Measurements from ENCODE around the gene NFIX.

NFIX gene

DNA sequence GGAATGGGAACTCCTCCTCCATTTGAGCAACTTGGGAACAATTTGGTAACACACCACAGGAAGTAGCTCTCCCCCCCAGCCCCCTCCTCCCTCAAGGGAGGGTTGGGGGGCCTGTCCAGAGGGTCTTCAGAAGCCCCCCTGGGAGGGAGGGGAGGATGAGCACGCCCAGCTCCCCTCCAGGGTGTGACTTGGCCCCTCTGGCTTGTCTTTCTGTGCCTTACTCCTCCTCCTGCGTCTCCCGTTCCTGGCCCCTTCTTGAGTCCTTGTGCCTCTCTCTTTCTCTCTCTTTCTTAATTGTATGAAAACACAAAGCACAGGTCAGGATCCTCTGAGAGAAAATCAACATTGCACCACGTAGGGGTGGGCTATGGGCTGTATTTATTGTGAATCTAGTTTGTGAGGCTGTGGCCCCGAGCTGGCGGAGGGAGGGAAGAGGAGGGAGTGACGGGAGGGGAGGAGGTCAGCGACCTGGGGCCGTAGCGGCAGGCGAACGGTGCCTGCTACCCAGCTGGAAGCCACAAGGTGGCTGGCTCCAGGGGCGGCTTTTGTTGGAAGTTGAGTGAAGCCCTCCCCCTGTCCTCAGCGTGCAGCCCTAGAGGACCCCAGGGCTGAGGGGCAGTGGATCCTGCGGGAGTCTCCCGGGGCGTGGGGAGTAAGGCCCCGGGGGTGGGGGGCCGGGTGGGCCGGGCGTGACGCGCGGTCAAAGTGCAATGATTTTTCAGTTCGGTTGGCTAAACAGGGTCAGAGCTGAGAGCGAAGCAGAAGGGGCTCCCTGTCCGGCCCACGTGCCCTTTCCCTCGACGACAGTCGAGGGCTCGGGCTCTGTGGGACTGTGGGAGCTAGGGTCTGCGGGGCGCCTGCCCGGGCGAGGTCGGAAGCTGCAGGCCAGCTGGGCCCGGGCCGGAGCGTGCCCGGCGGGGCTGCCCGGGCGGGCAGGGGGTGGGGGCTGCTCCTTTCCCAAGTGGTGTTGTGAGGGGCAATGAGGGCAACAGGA, 101.0 kb downstream of the NFIX start:
- no peak for DNase-seq

DNA sequence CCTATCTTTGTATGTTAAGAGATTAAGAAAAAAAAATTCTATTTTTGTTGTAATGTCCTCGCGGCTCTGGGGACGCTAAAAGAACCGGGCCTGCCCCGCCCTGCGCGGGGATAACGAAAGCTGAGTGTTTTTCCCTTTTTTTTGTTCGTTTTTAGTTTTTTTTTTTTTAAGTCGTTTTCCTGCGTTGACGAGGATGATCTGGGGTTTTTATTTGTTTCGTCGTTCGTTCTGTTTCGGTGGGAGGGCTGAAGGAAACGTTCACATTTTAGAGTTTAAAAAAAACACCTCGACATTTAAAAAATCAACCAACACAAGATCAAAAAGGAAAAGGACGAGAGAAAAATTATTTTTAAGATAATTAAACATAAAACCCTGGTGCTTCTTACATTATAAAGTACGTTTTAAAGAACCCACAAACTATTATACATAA, 101.8 kb downstream of the NFIX start:
- no peak for DNase-seq

DNA sequence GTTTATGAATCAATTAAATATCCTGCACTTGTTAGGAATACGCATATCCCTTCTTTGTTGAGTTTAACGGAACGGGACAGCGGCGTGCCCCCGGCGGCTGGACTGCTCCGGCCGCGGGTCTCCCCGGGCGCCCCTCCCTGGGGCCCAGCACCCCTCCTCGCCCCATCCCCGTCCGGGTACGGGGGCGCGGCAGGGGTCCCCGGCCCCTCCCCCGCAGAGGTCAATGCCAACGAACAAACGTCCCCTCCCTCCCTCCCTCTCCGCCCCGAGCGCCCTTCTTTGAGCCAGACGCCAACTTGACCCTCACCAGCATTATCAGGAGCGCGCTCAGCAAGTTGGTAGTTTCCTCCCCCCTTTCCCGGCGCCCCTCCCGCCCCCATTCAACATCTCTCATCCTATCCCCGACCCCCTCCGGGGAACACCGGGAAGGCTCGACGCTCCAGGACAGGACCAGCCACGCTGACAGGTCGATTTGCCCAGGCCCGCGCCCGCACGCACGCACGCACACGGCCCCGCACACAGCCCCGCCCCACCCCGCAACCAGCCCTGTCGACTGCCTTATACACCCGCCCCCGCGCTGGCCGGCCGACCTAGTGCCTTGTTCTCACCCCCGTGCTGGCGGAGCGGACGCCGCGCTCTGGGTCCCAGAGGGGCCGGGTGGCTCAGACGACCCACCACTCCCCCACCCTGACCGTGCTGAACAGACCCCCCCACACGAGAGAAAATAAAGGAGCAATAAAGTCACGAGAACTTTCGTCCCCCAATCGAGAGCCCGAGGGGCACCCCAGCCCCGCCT, 102.4 kb downstream of the NFIX start:
- DNase-seq, result no peak

DNA sequence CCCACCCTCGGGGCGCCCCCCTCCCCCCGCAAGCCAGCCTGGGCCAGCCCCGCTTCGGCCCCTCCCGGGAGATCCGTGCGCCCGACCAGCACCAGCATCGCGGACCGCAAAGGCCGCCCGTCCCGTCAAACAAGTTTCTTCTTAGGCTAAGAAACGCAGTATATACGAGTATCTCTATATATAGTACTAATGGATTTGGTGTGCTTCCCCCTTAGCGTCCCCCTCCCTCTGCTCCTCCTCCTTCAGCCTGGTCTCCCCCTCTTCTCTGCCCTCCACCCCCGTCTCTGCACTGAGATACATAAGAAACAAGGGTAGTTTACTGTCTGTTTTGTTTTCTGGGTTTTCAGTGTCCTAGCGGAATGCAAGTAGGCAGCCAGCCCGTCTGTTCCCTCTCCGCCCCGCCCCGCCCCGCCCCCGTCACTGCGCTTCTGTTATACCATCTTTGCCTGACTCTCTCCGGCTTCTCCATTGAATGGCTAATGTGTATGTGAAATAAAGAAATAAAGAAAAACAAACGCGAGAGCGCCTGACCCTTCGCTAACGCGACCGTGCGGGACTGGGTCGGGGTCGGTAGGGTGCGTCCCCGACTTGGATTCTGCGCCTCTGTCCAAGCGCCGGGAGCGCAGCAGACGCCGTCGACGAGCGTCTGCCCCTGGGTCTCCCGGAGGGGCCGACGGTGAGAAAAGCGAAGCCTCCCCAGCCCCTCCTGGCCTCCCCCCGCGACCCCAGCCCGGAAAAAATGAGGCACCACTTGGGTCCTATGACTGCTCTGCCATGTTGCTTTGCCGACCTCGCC, 103.2 kb downstream of the NFIX start:
- DNase-seq, result no peak

DNA sequence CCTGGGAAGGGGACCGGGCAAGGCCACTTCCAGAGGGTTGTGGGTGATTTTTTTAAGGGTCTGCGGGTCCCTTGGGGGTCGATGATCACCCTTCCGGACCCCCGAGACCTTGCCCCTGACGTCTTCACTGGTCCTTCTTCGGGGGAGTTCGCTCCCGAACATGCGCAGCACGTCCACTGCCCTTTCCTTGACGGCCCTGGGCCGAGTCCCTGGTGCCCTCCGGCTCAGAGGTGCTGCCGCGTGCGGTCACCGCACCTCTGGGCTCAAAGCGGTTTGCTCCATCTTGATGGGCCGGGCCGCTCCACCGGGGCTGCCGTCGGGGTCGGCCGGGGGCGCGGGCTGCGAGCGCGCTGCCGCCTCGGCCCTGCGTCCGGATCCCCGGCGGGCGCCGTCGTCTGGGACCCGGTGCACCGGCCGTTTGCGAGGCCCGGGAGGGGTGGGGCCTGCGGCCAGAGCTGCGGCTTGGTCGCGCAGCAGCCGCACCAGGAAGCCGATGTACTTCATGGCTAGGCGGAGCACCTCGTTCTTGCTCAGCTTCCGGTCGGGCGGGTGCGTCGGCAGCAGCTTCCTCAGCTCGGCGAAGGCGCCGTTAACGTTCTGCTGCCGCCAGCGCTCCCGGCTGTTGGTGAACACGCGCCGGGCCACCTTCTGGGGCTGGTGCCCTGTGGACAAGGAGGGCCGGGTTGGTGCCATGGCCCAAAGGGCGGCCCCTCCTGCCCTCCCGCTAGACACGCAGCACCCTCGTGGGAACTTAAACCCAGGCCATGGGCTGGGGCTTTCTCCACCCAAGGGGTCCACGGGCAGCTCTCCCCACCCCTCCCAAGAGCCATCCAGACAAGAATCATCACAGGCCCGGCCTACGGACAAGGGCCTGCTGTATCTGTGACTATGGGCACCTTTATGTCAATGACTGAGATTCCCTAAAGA, 104.1 kb downstream of the NFIX start:
- DNase-seq, result peak; percentile 53

DNA sequence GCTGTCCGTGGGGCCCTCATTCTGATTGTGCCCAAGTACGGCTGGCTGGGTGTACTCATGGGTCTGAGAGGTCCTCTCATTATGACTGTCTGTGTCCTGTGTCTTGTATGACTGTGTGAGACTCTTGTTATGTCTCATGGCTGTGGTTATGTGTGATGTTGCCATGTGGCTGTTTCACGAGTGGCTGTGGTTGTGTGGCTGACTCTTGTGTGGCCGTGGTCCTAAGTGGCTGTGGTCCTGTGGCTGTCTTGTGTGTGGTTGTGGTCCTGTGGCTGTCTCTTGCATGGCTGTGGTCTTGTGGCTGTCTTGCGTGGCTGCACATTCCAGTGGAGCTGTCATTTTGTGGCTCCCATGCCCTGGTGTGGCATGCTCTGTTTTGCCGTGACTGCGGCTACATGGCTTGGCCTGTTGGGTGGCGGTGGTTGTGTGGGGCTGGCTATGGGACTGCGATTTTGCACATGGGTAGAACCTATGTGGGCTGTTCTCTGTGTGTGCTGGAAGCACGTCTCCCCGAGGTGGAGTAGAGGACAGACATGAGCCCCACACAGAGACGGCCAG, 104.8 kb downstream of the NFIX start:
- DNase-seq, result no peak

DNA sequence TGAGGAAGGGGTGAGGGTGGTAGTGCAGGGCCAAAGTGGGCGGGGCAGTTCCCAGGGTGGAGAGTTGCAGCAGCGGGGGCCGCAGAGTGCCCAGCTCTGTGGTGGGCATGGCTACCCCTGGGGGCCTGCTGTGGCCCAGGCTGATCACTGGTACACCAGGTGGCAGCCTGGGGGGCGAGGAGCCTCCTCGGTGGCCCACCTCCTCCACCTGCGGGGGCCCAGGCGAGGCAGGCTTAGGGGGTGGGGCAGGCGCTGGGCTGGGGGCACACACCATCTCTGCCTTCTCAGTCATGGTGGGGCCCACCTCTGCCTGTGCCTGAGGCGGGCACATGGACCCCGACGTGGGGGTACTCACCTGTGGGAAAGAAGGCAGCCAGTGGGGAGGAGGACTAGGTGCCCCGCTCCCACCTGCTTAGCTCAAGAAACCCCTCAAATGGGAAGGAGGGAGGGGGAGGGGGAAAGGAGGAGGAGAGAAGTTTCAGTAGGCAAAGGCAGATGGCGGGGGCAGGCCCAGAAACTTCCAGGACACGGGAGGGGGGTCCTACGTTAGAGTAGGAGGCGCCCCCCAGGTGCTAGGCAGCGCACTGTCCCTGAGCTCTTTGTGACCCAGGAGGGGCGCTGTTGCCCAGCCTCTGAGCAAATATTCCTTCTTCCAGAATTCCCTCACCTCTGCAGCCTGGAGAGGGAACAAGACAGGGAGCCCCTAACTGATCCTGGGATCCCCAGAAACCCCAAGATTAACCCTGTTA, 105.7 kb downstream of the NFIX start:
- DNase-seq, result no peak

DNA sequence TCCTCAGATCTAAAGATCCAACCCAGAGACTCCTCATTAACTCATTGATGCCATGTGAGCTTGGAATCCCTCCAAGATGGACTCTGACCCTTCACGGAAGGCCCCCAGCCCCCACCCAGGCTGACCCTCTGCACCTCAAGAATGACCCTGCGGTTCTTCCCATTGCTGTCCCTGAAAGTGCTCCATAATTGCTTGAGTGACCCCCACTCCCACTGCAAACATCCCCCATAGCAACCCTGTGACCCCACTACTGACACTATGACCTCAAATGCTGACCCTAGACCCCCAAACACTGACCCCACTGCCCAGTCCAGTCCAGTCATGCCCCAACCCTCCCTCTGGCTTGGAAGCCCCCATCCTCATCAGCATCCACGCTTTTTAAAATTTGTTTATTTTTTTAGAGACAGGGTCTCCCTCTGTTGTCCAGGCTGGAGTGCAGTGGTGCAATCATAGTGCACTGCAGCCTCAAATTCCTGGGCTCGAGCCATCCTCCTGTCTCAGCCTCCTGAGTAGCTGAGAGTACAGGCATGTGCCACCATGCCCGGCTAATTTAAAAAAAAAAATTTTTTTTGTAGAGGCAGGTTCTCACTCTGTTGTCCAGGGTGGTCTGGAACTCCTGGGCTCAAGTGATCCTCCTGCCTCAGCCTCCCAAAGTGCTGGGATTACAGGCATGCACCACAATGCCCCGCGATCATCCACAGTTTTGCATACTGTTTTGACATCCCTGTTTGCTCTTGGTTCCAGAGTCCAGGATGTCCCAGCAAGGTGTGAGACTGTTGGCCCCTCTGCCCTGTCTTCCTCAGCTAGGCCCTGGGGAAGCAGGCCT, 106.5 kb downstream of the NFIX start:
- no peak for DNase-seq

DNA sequence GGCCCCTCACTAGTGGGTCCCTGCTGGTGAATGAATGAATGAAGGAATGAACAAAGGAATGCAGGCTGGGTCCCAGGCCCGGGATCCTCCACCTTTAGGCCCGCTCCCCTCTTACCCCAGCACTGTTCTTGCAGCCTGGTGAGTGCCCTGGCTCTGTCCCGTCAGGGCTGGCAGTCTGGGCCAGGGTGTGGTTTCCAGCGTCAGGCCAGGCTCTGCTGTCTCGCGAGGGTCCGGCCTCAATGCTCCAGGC, 107.1 kb downstream of the NFIX start:
- DNase-seq, result no peak

DNA sequence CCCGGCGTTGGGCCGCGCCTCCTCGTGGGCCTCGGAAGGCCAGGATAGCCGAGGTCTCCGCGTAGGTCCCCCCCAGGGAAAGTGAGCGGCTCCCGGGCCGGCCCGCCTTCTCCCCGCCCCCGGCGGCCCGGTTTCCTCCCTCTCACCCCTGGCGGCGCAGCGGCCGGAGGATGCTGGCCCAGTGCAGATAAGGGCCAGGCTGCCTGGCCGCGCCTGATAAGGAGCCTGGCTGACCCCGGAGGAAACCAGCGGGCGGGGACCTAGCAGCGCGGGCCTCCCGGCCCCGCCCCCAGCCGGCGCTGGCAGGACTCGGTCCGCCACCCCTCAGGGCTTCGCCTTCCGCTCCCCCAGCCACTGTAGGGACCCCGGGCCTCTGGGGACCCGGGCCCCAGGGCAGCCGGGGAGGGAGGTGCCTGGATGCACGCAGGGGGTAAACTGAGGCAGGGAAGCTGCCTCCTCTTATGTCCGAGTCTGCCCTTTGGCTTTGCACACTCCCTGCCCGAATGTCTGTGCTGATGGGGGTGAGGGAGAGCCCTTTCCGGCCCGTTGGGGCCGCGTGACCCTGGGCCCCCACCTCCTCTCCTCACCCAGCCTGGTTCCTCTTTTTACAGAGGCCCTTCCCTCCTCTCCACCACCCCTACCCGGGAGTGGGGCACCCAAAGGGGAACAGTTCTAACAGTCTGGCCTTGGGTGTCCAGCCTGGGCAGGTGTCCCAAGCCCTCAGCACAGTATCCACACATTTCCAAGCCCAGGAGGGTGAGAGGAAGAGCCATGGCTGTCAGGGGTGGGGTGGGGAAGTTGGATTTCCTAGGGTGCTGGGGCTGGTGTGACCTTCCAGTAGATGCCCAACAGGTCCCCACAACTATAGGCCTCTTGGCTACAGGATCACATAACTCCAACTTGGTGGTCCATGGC, 107.6 kb downstream of the NFIX start, which contains the start of gene LYL1:
LYL1 (minus strand) TSS at position 193 of the 915 bp plus-strand sequence. CDS start 1,687 bp downstream, outside the sequence.
- DNase-seq, result no peak

DNA sequence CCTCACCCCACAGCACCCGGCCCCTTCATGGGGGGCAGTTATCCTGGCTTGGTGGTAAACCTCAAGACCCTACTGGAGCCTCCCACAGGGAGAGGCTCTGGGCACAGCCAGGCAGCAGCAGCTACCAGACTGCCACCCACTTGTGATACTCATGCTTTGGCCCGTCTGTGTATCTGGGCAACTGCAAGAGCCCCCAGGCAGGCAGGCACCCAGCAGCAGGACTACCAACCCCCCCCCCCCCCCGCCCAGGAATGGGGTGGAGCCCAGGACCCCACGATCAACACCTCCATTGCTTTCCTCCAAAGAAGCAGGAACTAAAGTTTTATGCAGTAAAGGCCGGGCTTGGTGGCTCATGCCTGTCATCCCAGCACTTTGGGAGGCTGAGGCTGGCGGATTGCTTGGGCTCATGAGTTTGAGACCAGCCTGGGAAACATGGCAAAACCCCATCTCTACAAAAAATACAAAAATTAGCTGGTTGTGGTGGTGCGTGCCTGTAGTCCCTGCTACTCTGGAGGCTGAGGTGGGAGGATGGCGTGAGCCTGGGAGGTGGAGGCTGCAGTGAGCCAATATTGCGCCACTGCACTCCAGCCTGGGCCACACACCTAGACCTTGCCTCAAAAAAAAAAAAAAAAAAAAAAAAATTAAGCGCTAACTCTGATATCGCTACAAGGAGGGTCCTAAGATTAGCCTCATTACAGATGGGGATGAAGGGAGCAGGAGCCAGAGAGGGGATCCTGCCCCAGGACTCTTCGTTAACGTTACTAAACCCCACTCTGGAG, 108.5 kb downstream of the NFIX start:
- no peak for DNase-seq

DNA sequence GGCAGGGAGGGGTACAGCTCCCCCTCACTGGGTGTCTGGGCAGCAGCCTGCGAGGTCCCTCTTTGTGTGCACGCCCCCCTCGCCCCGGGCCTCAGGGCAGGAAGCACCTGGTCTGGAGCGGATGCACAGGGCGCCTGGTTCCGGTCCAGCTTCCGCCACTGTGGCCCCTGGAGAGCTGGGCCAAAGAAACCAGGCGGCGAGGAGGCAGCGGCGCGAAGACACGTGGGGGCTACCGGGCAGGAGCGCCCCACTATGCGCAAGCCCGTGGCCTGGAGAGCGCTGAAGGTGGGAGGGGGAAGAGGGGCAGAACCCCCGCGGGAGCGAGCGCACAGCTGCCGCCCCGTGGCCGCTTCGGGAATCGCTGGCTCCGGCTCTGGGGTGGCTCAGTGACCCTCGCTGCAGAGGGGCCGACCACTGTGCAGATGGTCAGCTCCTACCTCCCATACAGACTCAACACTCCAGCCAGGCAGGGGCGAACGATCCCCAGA, 109.1 kb downstream of the NFIX start:
- DNase-seq, result peak; percentile 57

DNA sequence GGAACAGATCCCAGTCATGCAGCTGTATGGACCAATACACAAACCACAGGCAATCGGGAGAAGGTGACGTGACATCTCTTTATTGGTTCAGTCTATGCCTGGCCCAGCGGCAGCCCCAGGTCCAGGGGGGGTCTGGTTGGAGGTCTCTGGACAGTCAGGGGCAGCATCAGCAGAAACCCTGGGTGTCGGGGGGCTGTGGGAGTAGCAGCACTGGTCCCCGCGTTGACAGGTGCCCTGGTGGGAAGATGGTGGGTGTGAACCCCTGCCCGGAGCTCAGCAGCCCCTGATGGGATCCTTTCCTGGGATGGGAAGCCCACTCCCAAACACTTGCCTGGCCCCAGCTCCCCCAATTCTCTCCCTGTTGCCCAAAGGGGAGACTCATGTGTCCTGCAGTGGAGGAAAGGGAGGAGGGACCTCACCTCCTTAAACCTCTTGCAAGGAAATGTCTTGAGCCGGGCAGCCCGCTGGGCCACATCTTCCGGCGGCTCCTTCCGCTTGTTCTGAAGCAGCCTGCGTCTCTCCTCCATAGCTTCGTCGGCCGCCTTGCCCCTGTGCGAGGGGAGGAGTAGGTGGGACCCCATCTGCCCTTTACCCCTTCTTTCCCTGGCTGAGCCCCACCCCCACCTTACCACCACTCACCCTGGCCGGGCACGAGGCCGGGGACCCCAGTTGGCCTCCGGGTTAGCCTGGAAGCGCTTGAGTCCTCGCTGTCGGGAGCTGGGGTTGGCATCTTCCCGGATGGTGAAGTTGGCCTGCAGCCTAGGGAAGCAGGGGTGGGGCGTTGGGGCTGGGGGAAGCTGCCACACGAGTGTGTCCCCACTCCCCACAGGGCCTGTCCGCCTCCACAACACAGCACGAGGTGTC, 109.8 kb downstream of the NFIX start:
- no peak for DNase-seq

DNA sequence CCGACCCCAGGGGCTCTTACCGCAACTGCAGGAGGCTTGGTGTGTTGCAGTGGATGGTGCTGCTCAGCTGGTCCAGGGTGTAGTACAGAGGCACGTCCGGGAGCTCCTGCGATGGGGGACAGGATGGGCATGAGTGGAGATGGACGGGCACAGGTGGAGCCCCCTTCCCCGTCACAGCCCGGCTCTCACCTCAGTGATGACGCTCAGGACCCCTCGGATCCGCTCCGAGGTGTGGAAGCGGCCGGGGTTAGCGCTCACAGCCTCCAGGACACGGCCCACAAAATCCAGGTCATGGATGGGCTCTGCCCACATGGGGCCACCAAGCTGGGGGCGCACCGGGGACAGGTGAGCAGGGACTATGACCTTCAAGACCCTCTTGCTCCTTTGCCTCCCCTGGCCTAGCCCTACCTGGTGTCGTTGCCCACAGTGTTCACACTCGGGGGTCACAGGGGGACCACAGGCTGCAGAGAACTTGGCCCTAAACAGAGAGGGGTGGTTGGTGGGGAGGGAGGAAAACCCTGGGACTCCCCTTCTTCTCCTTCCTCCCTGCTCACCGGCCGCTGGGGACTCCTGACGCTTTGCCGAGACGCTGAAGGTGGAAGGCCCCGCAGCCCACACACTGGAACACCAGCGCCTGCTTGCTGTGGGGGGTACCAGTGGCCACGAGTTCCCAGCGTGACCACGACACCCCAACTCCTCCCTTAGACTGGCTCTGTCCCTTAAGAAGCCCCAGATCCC, 114.3 kb downstream of the NFIX start:
- no peak for DNase-seq

DNA sequence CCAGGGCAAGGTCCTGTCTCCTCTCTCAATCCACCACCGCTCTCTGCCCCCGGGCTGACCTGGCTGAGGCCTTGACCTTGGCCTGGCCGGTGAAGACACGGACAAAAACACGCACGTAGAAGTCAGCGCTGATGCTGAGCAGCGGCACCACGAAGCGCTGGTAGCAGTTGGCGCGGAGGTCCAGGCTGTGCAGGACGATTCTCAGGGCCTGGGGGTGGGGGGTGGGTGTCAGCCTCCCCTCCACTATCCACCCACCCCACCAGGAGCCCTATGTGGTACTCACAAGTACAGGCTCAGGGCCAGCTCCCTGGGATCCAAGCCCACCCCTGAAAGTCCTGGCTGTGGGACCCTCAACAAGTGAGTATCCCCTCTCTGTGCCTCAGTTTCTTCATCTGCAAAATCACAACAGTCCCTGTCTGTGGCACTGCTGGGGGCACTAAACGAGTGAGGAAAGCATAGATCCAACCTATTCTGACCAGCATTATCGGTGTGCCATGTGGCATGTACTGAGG, 114.9 kb downstream of the NFIX start:
- no peak for DNase-seq

DNA sequence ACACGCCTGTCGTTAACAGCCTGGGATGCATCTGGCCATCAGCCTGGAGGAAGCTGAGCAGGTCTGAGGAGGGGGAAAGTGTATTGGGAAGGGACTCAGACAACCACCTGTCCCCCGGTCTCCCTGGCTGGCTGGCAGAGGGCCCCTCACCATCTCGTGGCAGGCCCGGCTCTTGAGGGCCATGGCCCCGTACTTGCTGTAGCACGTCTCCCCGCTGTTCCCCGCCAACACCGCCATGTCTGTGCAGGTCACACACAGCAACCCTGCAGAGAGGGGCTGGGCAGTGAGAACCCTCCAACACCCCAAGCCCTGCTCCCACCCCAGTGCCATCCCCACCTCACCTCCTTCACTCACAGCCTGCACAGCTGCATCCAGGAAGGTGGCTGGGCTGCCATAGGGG, 117.3 kb downstream of the NFIX start:
- no peak for DNase-seq

Data from effector CD8-positive, alpha-beta T cell (primary cell).